Jurkat, Clone E6-1 (cell line): Measurements from ENCODE around the gene MPP2.
"Not testable (repeated sequence)": the region's sequence is repeated elsewhere in the genome, so short reads cannot be mapped to it uniquely, and the experiment has no call there.

ENCODE experiments used
- DNase-seq: peaks from one replicate; pipeline ENCODE4 v3.0.0-alpha.2; 2011; ENCODE audit warnings: low read depth, low spot score
- H3K4me3 ChIP-seq: 2 replicates; pipeline ENCODE4 v1.5.1; 2011; ENCODE audit warnings: mild to moderate bottlenecking, low read length, control low read depth, moderate library complexity

The MPP2 gene

GRCh38 chr17:43879723-43880419, 27.5 kb downstream of the MPP2 start:
- H3K4me3 ChIP-seq, result no peak overlapping the region
- no peak for DNase-seq

- no peak overlapping the region for H3K4me3 ChIP-seq
- DNase-seq, result no peak
Measured at GRCh38 chr17:43878260-43879175, 28.8 kb downstream of the MPP2 start.

GRCh38 chr17:43877451-43878155, 29.7 kb downstream of the MPP2 start:
- no peak overlapping the region for H3K4me3 ChIP-seq
- DNase-seq, result no peak

GRCh38 chr17:43877031-43877430, 30.3 kb downstream of the MPP2 start:
- no peak for DNase-seq
- H3K4me3 ChIP-seq, result no peak overlapping the region

GRCh38 chr17:43875476-43876147, 31.7 kb downstream of the MPP2 start:
- H3K4me3 ChIP-seq, result no peak overlapping the region
- no peak for DNase-seq

- no peak for DNase-seq
- H3K4me3 ChIP-seq, result no peak overlapping the region
Measured at GRCh38 chr17:43874293-43874692, 33.0 kb downstream of the MPP2 start.

- DNase-seq, result no peak
- H3K4me3 ChIP-seq, result no peak overlapping the region
Measured at GRCh38 chr17:43873815-43874214, 33.5 kb downstream of the MPP2 start.

- H3K4me3 ChIP-seq, result no peak overlapping the region
- DNase-seq, result no peak
Measured at GRCh38 chr17:43873091-43873490, 34.2 kb downstream of the MPP2 start.

- no peak overlapping the region for H3K4me3 ChIP-seq
- DNase-seq, result no peak
Measured at GRCh38 chr17:43871946-43872690, 35.2 kb downstream of the MPP2 start.

- not testable (repeated sequence) for H3K4me3 ChIP-seq
Measured at GRCh38 chr17:43869031-43869430, 38.3 kb downstream of the MPP2 start.

GRCh38 chr17:43868226-43868994, 38.9 kb downstream of the MPP2 start:
- DNase-seq, result no peak
- H3K4me3 ChIP-seq, result no peak overlapping the region

More at GRCh38 chr17:43869031-43869430, 38.3 kb downstream of the MPP2 start:
- not testable (repeated sequence) for DNase-seq

GRCh38 chr17:43864161-43864984, 43.0 kb downstream of the MPP2 start:
- DNase-seq, result no peak
- H3K4me3 ChIP-seq, result no peak overlapping the region

GRCh38 chr17:43861960-43862359, 45.4 kb downstream of the MPP2 start:
- no peak for DNase-seq
- H3K4me3 ChIP-seq, result no peak overlapping the region

- DNase-seq, result no peak
- no peak overlapping the region for H3K4me3 ChIP-seq
Measured at GRCh38 chr17:43860927-43861622, 46.3 kb downstream of the MPP2 start.

GRCh38 chr17:43860077-43860725, 47.1 kb downstream of the MPP2 start:
- no peak overlapping the region for H3K4me3 ChIP-seq
- DNase-seq, result no peak

GRCh38 chr17:43857957-43858600, 49.3 kb downstream of the MPP2 start:
- DNase-seq, result no peak
- no peak overlapping the region for H3K4me3 ChIP-seq
